Astrocyte of the spinal cord (primary cell): ENCODE data around the gene MEF2A.
"Not testable (repeated sequence)": the region's sequence is repeated elsewhere in the genome, so short reads cannot be mapped to it uniquely, and the experiment has no call there.

Experiments
- DNase-seq: peaks from one replicate; pipeline ENCODE4 v3.0.0; 2011; ENCODE audit warnings: low read depth, low spot score
- H3K4me3 ChIP-seq: 2 replicates; pipeline ENCODE4 v1.5.1; 2011; ENCODE audit warnings: low read depth, mild to moderate bottlenecking, low read length, moderate library complexity
- CTCF ChIP-seq: IDR thresholded peaks from 2 replicates; pipeline ENCODE4 v1.5.1; 2012; ENCODE audit warnings: low read depth, mild to moderate bottlenecking, low read length, inconsistent platforms
- in situ Hi-C: cut with HindIII; loops from 2 replicates; pipeline ENCODE4 v1.10.0; 2017; ENCODE audit warnings: low sequenced_read_pairs

Gene MEF2A

GRCh38 chr15:99565299-99566156, at the start of gene MEF2A:
Gene MEF2A (plus strand): TSS chr15:99565984. CDS start chr15:99633120, 67,136 bp downstream.
- H3K4me3 ChIP-seq, result peak within 1 kb of the TSS; percentile 89
- no peak for TF ChIP-seq CTCF
- in situ Hi-C loops, result no loop called here
- peak; percentile 95 for DNase-seq

GRCh38 chr15:99518191-99518590, 47.6 kb upstream of the MEF2A start:
- no peak for TF ChIP-seq CTCF
- no peak for DNase-seq
- no peak overlapping the region for H3K4me3 ChIP-seq
- in situ Hi-C loops, result no loop called here

GRCh38 chr15:99519366-99519765, 46.4 kb upstream of the MEF2A start:
- in situ Hi-C loops, H3K4me3 ChIP-seq, DNase-seq: not testable (repeated sequence)

- no peak overlapping the region for H3K4me3 ChIP-seq
- TF ChIP-seq CTCF, result no peak
- DNase-seq, result no peak
- in situ Hi-C loops, result no loop called here
These were observed 43.5 kb upstream of the MEF2A start for GRCh38 chr15:99522288-99522687.

- H3K4me3 ChIP-seq, result no peak overlapping the region
- no peak for DNase-seq
- in situ Hi-C loops, result no loop called here
- no peak for TF ChIP-seq CTCF
These were observed 39.6 kb upstream of the MEF2A start for GRCh38 chr15:99526176-99526575.

- in situ Hi-C loops, result no loop called here
These were observed 39.1 kb upstream of the MEF2A start for GRCh38 chr15:99526671-99527070.

More at GRCh38 chr15:99526671-99527070, 39.1 kb upstream of the MEF2A start:
- DNase-seq, result no peak
- no peak overlapping the region for H3K4me3 ChIP-seq
- no peak for TF ChIP-seq CTCF
